ENCODE measurements around the gene ABCA13. TPM values are rescaled to one million over a fixed set of nuclear protein-coding genes. Genes with fewer than 3 reads are reported as not detected.
A peak's percentile ranks its signal among the peaks of the same experiment; 100 is the strongest.

Gene ABCA13
- total and polyA plus RNA-seq, 2 experiments from 2014 or later, result 0.11 TPM; not detected in 1

DNA sequence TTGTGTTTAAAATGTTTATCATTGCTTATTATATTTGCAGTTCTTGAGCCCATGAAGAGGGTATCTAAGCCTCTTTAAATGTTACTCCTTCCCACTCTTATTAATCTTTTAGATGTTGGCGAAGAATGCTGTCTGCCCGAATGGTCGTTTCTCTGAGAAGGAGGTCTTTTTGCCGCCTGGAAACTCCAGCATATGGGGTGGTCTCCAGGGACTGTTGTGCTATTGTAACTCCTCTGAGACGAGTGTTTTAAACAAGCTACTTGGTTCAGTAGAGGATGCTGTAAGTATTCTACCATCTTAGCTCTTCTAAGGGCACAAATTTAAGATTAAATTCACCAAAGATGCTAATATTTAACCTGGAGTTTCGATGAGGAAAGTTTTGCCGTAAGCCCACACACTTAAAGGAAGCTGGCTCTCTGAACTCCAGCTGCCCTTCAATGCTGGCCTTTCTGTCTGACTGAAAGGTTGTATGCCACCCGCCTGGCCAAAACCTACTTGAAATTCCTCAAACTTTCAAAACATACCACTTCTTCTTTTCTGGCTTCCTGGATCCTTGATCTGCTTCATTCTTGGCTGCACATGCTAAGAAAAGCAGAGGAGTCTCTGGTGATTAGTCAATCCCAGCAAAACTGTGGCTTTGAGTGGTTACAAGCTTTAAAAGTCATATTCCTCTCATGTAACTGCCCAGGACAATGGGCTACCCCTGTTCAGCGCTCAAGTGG, 74.7 kb downstream of the ABCA13 start:
- no peaks in the 10 kb centered on the region for H3K9me3 ChIP-seq (ENCODE audit: low read depth)
- H3K36me3 ChIP-seq (ENCODE audit: low read depth), result no peaks in the 10 kb centered on the region
- H2AFZ ChIP-seq, result no peak overlapping the region
- no peak overlapping the region for H3K9ac ChIP-seq
- H3K27me3 ChIP-seq (replicated peaks; ENCODE audit: insufficient read depth), result peaks cover 6% of the 10 kb centered on the region; the same call in 1 of the 2 replicates
- no peaks in the 10 kb centered on the region for H3K79me2 ChIP-seq (ENCODE audit: insufficient read depth)
- H3F3A ChIP-seq (ENCODE audit: insufficient read depth), result no peaks in the 10 kb centered on the region
- no peak overlapping the region for H3K4me3 ChIP-seq
- no peaks in the 10 kb centered on the region for H3K9me2 ChIP-seq (ENCODE audit: insufficient read depth)
- TF ChIP-seq EZH2 (IDR thresholded peaks at IDR 0.05; ENCODE audit: insufficient read depth, poor library complexity, severe bottlenecking) (no peak), EZH2phosphoT487 (IDR thresholded peaks at IDR 0.05; ENCODE audit: insufficient read depth, low read depth) (no peak)
- DNase-seq, result no peak
- WGBS, 2 experiments (ENCODE audit: low coverage in 1 of 2, low lambda C conversion rate in 2 of 2, missing lambda C conversion rate in 2 of 2), result 48% methylated on average over 9 of the region's 9 CpGs
- in situ Hi-C loops (cut with MboI), result no loop called here
- H3K4me2 ChIP-seq (ENCODE audit: unreplicated experiment), result no peak overlapping the region
- no peak overlapping the region for H3K27ac ChIP-seq
- no peaks in the 10 kb centered on the region for H3K4me1 ChIP-seq (ENCODE audit: insufficient read depth)
- H4K20me1 ChIP-seq (ENCODE audit: insufficient read depth), result no peaks in the 10 kb centered on the region

GRCh38 chr7:48249166-48249565, 77.9 kb downstream of the ABCA13 start:
- no peaks in the 10 kb centered on the region for H4K20me1 ChIP-seq (ENCODE audit: insufficient read depth)
- H3K9me2 ChIP-seq (ENCODE audit: insufficient read depth), result no peaks in the 10 kb centered on the region; the same call in 1 of the 2 replicates
- H3F3A ChIP-seq (ENCODE audit: insufficient read depth), result no peaks in the 10 kb centered on the region
- H2AFZ ChIP-seq, result no peak overlapping the region
- H3K79me2 ChIP-seq (ENCODE audit: insufficient read depth), result no peaks in the 10 kb centered on the region
- H3K9ac ChIP-seq, result no peak overlapping the region
- DNase-seq, result no peak
- in situ Hi-C loops (cut with MboI), result no loop called here
- H3K4me1 ChIP-seq (ENCODE audit: insufficient read depth), result no peaks in the 10 kb centered on the region
- TF ChIP-seq EZH2 (IDR thresholded peaks at IDR 0.05; ENCODE audit: insufficient read depth, poor library complexity, severe bottlenecking) (no peak), EZH2phosphoT487 (IDR thresholded peaks at IDR 0.05; ENCODE audit: insufficient read depth, low read depth) (no peak)
- H3K27ac ChIP-seq, result no peak overlapping the region
- H3K9me3 ChIP-seq (ENCODE audit: low read depth), result no peaks in the 10 kb centered on the region
- no peaks in the 10 kb centered on the region for H3K36me3 ChIP-seq (ENCODE audit: low read depth)
- H3K4me2 ChIP-seq (ENCODE audit: unreplicated experiment), result no peak overlapping the region
- H3K4me3 ChIP-seq, result no peak overlapping the region
- no peaks in the 10 kb centered on the region for H3K27me3 ChIP-seq (replicated peaks; ENCODE audit: insufficient read depth)
- 43 to 47% methylated on average over 2 of the region's 2 CpGs for WGBS, 2 experiments (ENCODE audit: low coverage in 1 of 2, low lambda C conversion rate in 2 of 2, missing lambda C conversion rate in 2 of 2)

- Histone ChIP-seq H3K79me2 (ENCODE audit: insufficient read depth) (no peaks in the 10 kb centered on the region), H3K9me3 (ENCODE audit: low read depth) (no peaks in the 10 kb centered on the region), H3K36me3 (ENCODE audit: low read depth) (no peaks in the 10 kb centered on the region), H4K20me1 (ENCODE audit: insufficient read depth) (no peaks in the 10 kb centered on the region), H3F3A (ENCODE audit: insufficient read depth) (no peaks in the 10 kb centered on the region), H3K27ac (no peak overlapping the region), H3K9me2 (ENCODE audit: insufficient read depth) (no peaks in the 10 kb centered on the region; the same call in 1 of the 2 replicates), H3K9ac (no peak overlapping the region), H3K4me1 (ENCODE audit: insufficient read depth) (no peaks in the 10 kb centered on the region), H3K4me3 (no peak overlapping the region), H2AFZ (no peak overlapping the region), H3K27me3 (replicated peaks; ENCODE audit: insufficient read depth) (no peaks in the 10 kb centered on the region), H3K4me2 (ENCODE audit: unreplicated experiment) (no peak overlapping the region)
- TF ChIP-seq EZH2phosphoT487 (IDR thresholded peaks at IDR 0.05; ENCODE audit: insufficient read depth, low read depth), result no peak
- TF ChIP-seq EZH2 (IDR thresholded peaks at IDR 0.05; ENCODE audit: insufficient read depth, poor library complexity, severe bottlenecking), result no peak
- DNase-seq, result peak; percentile 0
- WGBS, 2 experiments (ENCODE audit: low coverage in 1 of 2, low lambda C conversion rate in 2 of 2, missing lambda C conversion rate in 2 of 2), result 33 to 47% methylated on average over 2 of the region's 2 CpGs
- in situ Hi-C loops (cut with MboI), result no loop called here
These were observed 79.2 kb downstream of the ABCA13 start for GRCh38 chr7:48250441-48250951.

- WGBS, 2 experiments (ENCODE audit: low coverage in 1 of 2, low lambda C conversion rate in 2 of 2, missing lambda C conversion rate in 2 of 2), result 80 to 82% methylated on average over 4 of the region's 4 CpGs
- no peak overlapping the region for H3K4me2 ChIP-seq (ENCODE audit: unreplicated experiment)
- no peak for DNase-seq
- H3F3A ChIP-seq (ENCODE audit: insufficient read depth), result no peaks in the 10 kb centered on the region
- no peak overlapping the region for H3K4me3 ChIP-seq
- H3K4me1 ChIP-seq (ENCODE audit: insufficient read depth), result no peaks in the 10 kb centered on the region
- no peaks in the 10 kb centered on the region for H4K20me1 ChIP-seq (ENCODE audit: insufficient read depth)
- H3K9me2 ChIP-seq (ENCODE audit: insufficient read depth), result no peaks in the 10 kb centered on the region; the same call in 1 of the 2 replicates
- TF ChIP-seq EZH2phosphoT487 (IDR thresholded peaks at IDR 0.05; ENCODE audit: insufficient read depth, low read depth) (no peak), EZH2 (IDR thresholded peaks at IDR 0.05; ENCODE audit: insufficient read depth, poor library complexity, severe bottlenecking) (no peak)
- no peaks in the 10 kb centered on the region for H3K79me2 ChIP-seq (ENCODE audit: insufficient read depth)
- H3K36me3 ChIP-seq (ENCODE audit: low read depth), result no peaks in the 10 kb centered on the region
- H3K9me3 ChIP-seq (ENCODE audit: low read depth), result no peaks in the 10 kb centered on the region
- H3K9ac ChIP-seq, result no peak overlapping the region
- no peak overlapping the region for H3K27ac ChIP-seq
- H3K27me3 ChIP-seq (replicated peaks; ENCODE audit: insufficient read depth), result no peaks in the 10 kb centered on the region
- no peak overlapping the region for H2AFZ ChIP-seq
- in situ Hi-C loops (cut with MboI), result no loop called here
These were observed 80.5 kb downstream of the ABCA13 start for GRCh38 chr7:48251766-48252165.

Measured in GM23248 (cell line).